Activated CD4-positive, alpha-beta T cell treated with anti-CD3 and anti-CD28 coated beads, Interleukin-2, amount 50 U/mL, for 24 hours (primary cell): ENCODE data around the gene PPP2R1B.
"Not testable (repeated sequence)": the region's sequence is repeated elsewhere in the genome, so short reads cannot be mapped to it uniquely, and the experiment has no call there.

Experiments used
- DNase-seq, 2 donors: peaks; one replicate each; pipeline ENCODE4 v3.0.0-alpha.2; 2020; ENCODE audit warnings: low read depth in 1 of 2, low spot score in 1 of 2

The PPP2R1B gene

DNA sequence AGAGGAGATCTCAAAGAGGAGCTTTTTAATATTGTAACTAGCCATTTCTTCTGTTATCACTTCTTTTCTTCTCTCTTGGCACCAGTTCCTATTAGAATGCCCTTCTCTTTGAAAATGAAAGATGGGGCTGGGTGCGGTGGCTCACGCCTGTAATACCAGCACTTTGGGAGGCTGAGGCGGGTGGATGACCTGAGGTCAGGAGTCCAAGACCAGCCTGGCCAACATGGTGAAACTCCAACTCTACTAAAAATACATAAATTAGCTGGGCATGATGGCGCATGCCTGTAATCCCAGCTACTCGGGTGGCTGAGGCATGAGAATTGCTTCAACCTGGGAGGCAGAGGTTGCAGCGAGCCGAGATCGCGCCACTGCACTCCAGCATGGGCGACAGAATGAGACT lies 18.1 kb upstream of the PPP2R1B start:
- DNase-seq: not testable (repeated sequence)

DNA sequence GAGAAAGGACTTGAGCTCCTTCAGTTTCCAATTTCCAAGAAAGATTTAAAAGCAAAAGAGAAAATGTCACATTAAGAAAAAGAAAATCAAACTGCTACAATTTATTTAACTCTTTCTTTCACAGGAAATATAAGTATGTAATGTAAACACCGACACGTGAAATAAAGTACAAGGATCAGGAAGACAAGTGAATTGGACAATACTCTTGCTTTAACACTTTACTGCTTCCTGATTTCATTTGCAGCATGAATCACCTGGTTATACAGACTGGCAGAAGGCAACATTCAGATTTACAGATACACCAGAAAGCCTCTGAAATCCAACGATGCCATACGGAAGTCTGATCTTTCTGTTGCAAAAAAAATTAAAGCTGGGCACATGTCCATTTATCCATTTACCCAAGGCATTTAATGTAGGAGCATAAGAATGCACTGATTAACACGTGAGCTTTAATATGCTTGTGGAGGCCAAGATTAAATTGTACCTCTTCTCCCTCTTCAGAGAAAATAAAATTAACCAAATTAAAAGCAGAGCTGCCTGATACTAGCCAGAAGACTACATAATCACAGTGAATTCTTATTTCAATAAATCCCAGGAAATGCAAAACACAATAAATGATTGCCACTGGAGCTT lies 16.0 kb upstream of the PPP2R1B start:
- DNase-seq: no peak

DNA sequence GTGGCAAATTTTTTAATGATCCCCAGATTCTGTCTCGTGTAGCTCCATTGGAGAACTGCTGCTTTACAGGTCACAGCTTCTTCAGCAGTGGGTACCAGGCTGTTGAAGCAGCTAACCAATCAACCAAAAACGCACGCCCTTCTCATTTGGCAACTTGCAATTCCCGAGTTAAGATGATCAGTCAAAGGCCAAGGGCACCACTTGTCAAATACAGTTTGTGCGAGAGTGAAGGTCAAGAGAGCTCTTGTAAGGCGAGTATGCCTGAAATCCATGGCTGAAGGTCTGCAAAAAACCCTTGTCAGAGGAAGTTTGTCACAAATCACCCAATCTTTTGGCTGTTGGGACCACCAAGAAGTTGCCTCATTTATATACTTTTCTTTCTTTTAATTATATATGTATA lies 12.9 kb upstream of the PPP2R1B start:
- DNase-seq: no peak

DNA sequence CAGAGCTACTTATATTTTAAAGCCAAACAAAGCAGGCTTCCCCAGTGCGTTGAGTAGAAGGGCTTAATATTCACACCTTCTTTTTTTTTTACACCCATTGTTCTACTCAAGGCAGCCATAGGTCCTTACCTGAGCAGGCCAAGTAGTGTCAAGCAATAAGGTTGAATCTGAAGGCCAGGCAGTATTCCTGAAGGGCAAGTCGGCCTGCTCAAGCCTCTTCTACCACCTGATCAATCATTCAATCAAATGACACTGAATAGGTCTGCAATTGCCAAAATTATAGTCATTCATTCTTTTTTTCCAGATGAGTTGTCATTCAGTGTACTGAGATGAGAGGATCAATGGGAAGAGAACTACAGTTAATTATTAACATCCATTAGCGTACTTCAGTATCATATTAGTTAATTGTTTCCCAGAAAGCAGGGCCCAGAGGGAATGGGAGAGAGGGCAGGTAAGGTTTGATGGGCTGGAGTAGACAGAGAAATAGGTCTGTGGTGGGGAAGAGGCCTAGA lies 11.9 kb upstream of the PPP2R1B start:
- no peak for DNase-seq

- peak in 1 of 2 donors; percentile 14 for DNase-seq
These were observed 11.2 kb upstream of the PPP2R1B start for GRCh38 chr11:111777094-111778046.

GRCh38 chr11:111776398-111777093 lies 10.4 kb upstream of the PPP2R1B start:
- no peak for DNase-seq

DNA sequence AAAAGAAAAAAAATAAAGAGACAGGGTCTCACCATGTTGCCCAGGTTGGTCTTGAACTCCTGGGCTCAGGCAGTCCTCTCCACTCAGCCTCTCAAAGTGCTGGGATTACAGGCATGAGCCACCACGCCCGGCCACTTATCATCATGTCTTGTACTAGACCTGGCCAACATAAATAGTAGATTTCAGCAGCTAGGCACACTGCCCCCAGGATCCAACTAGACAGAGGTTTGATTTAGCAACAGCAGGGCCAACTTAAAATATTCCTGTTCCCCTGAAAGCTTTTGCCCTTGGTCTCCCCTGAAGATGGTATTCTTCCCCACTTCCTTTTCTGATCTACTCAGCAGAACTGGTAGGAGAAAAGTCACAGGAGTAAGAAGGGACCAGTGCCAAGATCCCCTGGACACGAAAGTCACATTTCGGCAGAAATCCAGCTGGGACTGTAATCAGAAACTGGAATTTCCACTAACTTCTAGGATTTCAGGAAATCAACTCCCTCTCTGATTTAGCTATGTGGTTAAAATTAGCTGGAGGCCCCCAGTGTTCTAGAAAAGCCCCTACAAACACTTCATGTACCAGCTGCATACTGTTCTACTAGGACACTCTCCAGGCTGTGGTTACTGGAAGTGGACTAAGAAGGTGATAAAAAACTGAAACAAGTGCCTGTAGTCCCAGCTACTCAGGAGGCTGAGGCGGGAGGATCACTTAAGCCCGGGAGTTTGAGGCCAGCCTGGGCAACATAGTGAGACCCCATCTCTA lies 8.9 kb upstream of the PPP2R1B start:
- DNase-seq: no peak

DNA sequence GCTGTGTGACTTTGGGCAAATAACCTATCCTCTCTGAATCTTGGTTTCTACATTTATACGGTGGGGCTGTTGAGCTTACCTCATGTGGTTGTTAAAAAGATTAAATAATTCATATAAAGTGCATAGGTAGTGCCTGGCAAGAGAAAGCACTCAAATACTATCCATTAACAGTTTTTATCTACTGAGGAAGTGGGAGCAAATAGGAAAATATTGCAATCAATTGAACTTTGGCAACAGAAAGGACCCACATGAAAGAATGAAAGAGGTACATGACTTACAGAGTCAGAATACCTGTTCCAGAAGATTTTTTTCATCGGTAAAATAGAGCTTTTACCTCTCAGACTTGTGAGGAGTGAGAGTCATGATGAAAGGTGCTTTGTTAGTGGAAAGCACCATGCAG lies 6.3 kb upstream of the PPP2R1B start:
- DNase-seq: no peak

DNA sequence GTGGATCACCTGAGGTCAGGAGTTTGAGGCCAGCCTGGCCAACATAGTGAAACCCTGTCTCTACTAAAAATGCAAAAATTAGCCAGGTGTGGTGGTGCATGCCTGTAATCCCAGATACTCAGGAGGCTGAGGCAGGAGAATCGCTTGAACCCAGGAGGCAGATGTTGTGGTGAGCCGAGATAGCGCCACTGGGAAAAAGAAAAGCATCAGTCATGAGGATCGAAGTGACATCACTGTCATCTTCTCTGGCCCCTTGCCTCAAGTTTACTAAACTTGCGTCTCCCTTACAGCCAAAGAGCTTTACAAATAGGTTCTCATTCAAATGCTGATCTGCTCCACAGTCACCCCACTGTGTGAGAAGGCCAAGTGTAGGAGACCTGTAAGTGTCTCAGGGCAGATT lies 5.0 kb upstream of the PPP2R1B start:
- not testable (repeated sequence) for DNase-seq

GRCh38 chr11:111770581-111771134 lies 4.5 kb upstream of the PPP2R1B start:
- DNase-seq: no peak

- DNase-seq: no peak
These were observed 599 bp upstream of the PPP2R1B start for GRCh38 chr11:111766834-111767142.

DNA sequence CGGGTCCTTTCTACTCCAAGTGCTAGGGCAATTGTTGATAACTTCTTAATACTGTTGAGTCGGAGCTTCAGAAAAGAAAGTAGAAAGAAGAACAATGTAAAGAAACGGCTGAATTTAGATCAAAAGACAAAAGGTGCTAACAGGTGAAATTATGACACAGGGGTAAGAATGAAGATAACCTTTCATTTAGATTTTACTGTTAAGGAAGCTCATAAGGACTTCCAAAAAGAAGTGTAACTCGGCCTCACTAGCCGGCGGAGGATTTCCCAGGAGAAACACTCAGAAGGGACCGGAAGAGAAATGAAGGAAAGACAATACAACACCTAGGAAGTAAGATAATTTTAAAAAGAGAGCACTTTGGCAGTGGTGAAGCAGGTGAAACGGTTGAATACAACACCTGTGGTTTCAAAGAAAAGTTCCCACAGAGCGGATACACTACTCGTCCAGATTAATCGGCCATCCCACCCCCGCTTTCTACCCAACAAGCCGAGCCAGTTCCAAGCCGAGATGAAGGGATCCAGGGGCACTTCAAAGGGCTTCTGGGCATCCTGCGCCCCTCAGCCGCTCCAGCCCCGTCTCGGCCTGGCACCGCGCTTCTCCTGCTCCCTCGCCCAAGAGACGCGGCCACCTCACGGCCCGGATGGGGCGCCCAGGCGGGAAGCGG lies 737 bp downstream of the PPP2R1B start:
- DNase-seq: no peak

DNA sequence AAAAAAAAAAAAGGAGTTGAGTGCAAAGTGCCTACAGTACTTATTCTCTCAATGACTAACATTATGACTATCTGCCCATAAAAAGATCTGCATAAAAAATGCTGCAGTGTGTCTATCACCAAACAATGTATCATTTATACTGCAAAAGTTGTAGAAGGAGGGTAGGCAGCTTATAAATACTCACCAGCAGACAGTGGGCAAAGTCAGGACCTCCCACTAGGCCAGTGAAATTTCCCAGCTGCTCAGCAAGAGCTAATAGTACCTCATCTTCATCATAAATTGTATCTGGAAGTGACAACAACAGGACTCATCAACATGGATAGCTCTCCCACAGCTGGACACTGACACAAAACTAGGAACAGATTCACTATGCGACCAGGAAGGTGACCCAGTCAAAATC lies 1.6 kb downstream of the PPP2R1B start:
- no peak for DNase-seq

GRCh38 chr11:111762981-111763643 lies 3.1 kb downstream of the PPP2R1B start:
- DNase-seq: no peak

GRCh38 chr11:111762526-111762925 lies 3.7 kb downstream of the PPP2R1B start:
- no peak for DNase-seq

GRCh38 chr11:111761036-111761435 lies 5.2 kb downstream of the PPP2R1B start:
- DNase-seq: no peak

DNA sequence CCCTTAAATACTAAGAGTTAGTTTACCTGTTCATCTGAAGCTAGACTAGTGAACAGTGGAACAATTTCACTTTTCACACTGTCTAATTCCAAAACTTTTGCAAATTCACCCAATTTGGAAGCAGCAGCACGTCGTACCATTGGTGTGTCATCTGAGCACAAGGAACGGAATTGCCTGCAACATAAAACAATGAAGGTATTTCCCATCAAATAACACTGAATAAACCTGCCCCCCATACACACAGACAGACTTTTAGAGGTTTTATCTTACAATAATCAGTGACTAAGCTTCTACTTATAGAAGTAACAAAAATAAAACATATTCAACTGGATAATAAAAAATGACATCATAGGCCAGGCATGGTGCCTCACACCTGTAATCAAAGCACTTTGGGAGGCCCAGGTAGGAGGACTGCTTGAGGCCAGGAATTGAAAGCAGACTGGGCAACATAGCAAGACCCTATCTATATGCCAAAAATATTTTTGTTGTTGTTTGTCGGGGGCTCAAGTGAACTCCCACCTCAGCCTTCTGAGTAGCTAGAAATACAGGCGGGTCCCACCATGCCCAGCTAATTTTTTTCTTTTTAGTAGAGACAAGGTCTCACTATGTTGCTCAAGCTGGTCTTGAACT lies 6.3 kb downstream of the PPP2R1B start:
- DNase-seq: no peak

DNA sequence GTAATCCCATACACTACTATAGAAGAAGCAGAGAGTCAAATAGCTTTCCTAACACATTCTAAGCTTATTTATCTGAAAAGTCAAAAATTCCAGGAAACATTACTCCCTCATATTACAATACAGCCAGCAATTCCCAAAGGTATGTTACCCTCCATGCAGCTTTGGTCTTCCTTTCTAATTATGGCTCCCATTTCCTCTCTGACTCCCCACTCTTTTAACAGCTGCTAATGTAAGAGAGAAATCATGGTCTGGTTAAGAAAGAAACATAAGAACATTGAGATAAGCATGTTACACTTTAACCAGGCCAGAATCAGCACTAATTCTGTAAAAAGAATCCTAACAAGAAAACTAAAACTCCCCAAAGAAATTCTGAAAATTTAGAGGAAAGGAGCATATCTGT lies 6.8 kb downstream of the PPP2R1B start:
- DNase-seq: no peak

DNA sequence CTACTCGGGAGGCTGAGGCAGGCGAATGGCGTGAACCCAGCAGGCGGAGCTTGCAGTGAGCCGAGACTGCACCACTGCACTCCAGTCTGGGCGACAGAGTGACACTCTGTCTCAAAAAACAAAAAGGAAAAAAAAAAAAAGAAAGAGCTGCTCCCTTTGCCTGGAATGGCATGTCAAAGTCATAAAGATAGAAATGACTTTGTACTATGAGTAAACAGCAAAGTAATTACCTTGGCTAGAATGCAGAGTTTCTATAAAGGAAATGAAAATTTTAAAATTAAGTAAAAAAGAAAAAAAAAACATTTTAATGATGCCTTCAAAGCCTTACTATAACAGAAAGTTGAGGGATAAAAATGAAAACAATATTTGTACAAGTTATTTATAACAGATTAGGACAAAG lies 10.1 kb downstream of the PPP2R1B start:
- no peak for DNase-seq
